Prostate gland (tissue), 1 donor: ENCODE data around the gene PUSL1.

Source experiments
- POLR2A ChIP-seq: fragments of 450-650 bp; IDR thresholded peaks from one replicate; pipeline ENCODE4 v1.6.1; 2016; ENCODE audit warnings: antibody characterized with exemption, mild to moderate bottlenecking
- POLR2AphosphoS5 ChIP-seq: sonication (generic); formaldehyde crosslinking; IDR thresholded peaks from one replicate; pipeline ENCODE4 v1.6.1; 2017; ENCODE audit warnings: antibody characterized with exemption

GRCh38 chr1:1264026-1264425 is 44.4 kb upstream of the PUSL1 start:
- TF ChIP-seq POLR2A (no peak), POLR2AphosphoS5 (no peak)
